Left ventricle myocardium superior (tissue), 1 donor: ENCODE measurements around the gene SLC16A3. TPM values are rescaled to one million over a fixed set of nuclear protein-coding genes. Genes with fewer than 3 reads are reported as not detected.
"Not testable (repeated sequence)": the region's sequence is repeated elsewhere in the genome, so short reads cannot be mapped to it uniquely, and the experiment has no call there.

ENCODE experiments used
- ATAC-seq: fragments of 200-7000 bp; cut with Tn5 transposase; one replicate; pipeline ENCODE4 v1.9.1; 2020; ENCODE audit warnings: mild to moderate bottlenecking, moderate library complexity
- DNase-seq: peaks from one replicate; pipeline ENCODE4 v3.0.0-alpha.2; 2020
- intact Hi-C: fragments of 100-400 bp; cut with micrococcal nuclease; formaldehyde crosslinking; loops from one replicate; pipeline ENCODE4 v1.11.0; 2022
- total RNA-seq: library from RNA; stranded (reverse); fragmentation: NEBNext Ultra II Directional; extraction: Animal tissue kit (Norgen Biotek cat#: 25700); gene quantifications from one replicate; pipeline ENCODE4 v1.2.1, GENCODE V29; 2021
- donor health status: DM: no; HTN: yes; CAD: no; lungs with severe emphysema.

SLC16A3 gene
- total RNA-seq, 1 donor from 2014 or later: 7.8 TPM

DNA sequence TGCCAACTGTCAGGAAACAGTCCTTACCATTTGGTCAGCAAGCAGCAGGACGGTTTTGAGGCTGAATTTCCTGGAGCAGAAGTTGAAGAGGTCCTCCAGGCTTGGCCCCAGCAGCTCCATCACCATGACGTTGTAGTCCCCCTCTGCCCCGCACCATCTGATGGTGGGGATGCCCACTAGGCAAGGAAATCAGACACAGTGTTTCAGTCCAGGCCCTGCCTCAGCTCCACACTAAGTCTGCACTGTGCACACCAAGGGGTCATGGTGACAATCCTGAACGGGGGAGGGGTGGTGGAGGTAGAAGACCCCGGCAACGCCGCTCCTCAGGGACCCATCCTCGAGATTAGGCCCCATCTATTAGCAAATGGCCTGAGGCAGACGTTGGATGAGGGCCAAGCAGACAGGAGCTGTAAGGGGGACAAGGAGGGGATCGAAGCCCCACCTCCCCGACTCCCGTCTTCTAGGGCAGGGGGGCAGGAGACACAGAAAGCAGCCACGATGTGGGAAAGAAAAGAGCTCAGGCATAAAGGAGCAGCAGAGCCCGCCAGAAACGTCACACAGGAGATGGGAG is 26.6 kb downstream of the SLC16A3 start:
- ATAC-seq (no peak), DNase-seq (peak; percentile 31)
- intact Hi-C loops: no loop called here

DNA sequence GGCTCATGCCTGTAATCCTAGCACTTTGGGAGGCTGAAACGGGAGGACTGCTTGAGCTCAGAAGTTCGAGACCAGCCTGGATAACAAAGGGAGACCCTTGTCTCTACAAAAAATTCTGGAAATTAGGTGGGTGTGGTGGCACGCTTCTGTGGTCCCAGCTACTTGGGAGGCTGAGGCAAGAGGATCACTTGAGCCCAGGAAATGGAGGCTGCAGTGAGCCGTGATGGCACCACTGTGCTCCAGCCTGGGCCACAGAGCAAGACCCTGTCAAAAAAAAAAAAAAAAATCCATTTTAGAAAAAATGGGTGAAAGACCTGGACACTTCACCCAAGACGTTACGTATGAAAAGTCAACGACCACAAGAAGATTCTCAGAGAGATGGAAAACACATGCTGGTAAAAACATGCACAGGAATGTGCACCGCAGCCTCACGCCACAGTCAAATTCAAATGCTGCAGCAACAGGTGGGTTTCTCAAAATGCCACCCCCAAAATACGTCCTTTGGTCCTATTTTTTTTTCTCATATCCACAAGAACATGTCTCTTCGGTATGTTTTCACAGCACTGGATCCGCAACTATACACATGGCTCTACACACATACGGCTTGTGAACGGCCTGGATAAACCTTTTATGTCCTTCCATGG is 27.5 kb downstream of the SLC16A3 start:
- intact Hi-C loops: no loop called here
- DNase-seq (no peak), ATAC-seq (no peak)

DNA sequence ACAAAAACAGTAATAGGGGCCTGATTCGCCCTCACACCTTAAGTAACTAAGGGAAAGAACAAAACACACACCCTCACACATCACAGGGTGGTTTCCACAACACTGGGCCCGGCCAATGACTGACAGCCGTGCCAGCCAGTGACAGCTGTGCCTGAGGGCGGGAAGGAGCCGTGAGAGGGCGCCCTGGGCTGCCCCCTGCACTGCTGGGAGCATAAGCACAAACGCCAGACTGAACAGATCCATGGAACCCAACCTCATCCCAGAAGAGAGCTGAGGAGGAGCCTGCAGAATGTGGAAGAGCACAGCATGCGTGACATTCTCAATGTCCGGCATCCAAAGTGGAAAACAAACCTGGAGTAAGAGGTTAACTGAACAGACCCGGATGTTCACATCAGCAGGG is 28.6 kb downstream of the SLC16A3 start:
- intact Hi-C loops: no loop called here
- DNase-seq (peak; percentile 67), ATAC-seq (peak; percentile 77)

DNA sequence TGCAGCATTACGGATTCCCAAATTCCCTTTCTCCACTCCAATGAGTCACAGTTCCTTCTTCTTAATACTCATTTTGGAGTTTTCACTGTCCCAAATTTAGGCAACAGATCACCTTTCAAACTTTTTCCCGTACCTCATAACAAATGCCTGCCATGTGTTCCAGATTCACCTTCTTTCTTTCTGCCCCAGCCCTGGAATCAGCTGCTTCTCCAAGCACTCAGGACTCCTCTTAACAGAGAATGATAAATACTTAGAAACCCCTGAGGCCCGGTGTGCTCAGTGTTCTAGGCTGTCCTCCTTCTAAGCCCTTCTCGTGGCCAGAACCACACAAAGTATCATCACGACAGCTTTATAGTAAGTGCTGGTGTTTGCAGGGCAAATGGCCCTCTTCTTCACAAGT is 29.7 kb downstream of the SLC16A3 start:
- no peak for ATAC-seq
- no peak for DNase-seq
- intact Hi-C loops: no loop called here

DNA sequence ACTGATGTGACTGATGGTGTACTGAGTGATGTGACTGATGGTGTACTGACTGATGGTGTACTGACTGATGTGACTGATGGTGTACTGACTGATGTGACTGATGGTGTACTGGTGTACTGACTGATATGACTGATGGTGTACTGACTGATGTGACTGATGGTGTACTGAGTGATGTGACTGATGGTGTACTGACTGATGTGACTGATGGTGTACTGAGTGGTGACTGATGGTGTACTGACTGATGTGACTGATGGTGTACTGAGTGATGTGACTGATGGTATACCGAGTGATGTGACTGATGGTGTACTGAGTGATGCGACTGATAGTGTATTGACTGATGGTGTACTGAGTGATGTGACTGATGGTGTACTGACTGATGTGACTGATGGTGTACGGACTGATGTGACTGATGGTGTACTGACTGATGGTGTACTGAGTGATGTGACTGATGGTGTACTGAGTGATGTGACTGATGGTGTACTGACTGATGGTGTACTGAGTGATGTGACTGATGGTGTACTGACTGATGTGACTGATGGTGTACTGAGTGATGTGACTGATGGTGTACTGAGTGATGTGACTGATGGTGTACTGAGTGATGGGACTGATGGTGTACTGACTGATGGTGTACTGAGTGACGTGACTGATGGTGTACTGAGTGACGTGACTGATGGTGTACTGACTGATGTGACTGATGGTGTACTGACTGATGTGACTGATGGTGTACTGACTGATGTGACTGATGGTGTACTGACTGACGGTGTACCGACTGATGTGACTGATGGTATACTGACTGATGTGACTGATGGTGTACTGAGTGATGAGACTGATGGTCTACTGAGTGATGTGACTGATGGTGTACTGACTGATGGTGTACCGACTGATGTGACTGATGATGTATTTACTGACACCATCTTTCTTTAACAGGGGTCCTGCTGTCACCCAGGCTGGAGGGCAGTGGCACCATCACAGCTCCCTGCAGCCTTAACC is 31.4 kb downstream of the SLC16A3 start:
- DNase-seq, intact Hi-C loops, ATAC-seq: not testable (repeated sequence)

DNA sequence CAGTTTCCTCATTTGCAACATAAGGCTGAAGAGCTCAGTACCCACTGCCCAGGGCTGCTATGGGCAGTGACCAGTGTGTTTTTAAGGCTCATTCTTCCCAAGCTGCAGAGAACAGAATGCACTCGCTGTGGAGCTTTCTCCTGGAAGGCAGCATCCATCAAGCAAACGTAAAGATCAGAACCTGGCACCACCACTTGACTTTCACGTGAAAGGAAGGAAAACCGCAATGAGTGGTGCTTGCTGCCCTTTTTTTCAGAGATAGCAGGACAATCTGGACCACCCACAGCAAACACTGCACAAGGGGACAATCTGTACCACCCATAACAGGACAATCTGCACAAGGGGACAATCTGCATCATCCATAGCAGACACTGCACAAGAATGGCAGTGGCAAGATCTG is 33.5 kb downstream of the SLC16A3 start:
- ATAC-seq (no peak), DNase-seq (no peak)
- intact Hi-C loops: no loop called here

DNA sequence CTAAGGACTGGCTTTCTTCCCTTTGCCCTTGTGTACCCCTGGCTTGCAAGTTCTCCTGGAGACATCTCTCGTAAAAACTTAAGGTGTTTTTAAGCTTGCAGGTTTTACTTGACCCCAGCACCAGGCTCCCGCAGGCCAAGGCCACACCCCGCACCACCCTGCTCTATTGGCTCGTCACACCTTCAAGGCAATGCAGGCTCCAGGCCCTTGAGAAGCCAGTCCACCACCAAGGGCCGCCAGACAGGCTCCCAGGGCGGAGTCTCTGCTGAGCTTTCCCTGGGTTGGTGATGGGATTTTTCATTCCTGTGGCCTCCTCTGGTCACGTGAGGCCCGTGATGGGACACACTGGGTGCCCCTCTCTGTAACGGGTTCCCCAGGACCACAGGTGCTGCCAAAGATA is 34.8 kb downstream of the SLC16A3 start:
- ATAC-seq (no peak), DNase-seq (no peak)
- intact Hi-C loops: no loop called here

DNA sequence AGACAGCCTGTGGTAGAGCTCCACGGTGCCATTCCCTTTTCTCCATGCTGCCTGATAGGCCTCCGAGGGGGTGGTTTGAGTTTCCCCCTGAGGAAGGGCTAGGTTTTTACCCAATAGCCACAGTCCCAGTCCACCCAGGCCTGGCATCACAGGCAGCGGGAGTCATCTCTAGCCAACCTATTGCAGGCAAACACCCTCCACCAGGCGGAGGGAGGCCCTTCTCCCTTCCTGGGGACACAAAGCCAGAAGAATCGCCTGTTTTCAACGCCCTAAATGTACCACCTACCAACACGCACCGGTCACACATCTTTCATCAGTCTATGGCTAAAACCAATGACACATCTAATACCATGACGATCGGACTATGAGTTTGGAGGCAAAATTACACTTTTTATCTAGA is 37.3 kb downstream of the SLC16A3 start:
- DNase-seq (no peak), ATAC-seq (no peak)
- intact Hi-C loops: no loop called here

DNA sequence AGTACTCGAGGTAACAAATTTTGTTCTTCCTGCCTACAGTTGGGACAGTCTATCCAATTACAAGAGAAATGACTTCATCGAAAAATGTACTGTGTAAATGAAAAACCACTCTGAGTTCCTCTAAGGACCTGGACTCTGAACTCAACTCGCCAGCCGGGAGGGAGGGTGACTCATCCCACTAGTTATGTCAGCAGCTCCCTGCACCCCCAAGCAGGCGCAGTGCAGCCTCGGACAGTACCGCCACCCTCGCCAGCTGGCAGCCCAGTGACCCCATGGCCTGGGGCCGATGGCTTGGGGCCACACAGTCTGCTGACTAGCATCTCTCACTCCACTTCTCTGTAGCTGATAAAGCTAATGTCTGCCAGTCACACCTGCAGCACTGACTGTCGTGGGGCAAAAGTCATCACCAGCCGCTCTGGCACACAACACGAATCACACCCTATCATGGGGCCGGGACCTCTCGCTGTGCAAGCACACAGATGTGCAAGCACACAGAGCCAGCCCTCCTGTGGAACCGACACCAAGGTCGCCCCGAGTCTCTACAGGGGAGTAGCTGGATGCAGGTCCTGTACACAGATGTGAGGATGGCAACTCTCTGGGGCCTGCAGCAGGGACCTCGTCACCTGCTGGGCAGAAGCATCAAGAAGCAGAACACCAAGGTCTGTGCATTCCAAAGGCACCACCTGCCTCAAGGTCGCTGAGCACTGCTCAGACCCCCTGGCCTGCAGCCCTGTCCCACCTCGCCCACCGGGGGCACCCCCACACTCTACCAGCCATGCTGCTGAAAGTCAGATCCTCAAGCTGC is 38.9 kb downstream of the SLC16A3 start:
- ATAC-seq (peak; percentile 95), DNase-seq (peak; percentile 96)
- intact Hi-C loops: no loop called here

DNA sequence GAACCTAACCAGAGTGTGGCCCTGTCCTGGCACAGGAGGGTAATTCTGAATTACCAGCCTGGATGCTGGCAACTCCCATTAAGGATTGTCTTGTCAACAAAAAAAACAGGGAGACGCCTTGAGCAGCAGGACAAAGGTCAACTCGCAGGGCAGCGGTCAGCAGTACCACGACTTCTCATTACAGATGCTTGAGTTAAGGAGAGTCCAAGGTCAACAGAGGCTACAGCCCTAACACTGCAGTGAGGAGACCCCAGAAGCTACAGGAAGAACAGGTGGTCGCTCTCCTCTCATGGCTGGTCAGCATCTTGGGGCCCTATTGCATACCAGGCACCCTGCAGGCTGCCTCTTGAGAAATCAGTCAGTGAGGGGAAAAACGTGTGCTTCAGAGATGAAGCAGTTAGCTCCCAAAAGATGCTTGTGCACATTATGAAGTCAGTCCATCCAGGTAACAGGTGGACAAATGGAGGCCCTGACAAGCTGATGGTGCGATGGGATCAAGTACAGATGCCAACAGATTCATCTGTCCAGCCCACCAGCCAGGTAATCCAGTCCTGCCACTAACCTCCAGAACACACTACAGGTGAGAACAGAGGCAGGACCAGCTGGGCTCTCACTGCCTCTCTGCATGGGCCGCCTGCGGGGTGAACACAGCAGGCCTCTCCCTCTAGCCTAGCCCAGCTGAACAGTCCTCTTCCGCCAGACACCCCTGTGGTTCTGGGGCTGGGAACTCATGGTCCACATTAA is 40.5 kb downstream of the SLC16A3 start:
- ATAC-seq: no peak
- intact Hi-C loops: no loop called here
- no peak for DNase-seq

DNA sequence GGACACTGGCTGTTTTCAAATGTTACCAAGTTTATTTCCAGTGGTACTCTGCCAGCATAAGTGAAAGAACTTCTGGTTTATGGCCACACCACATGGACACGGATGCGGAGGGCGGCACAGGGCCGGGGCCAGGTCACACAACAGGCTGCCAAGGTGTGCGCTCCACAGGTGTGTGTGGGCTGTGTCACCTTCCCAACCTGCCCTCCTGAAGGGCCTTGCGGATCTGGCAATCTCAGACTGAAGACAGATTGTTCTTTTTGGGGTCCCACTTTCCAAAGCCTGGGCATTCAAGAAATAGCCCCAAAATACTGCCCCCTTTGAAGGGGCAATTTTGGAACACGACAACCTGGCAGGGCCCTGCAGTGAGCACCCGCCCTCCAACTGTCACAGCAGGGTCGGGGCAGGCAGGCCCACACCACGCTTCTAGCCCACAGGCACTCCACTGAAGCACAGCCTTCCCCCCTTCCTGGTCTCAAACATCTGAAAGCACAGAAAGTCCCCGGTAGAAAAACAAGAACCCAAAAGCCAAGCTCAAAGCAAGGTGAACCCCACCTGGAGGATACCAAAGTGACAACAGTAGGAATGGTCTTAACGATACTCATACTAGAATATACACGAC is 41.1 kb downstream of the SLC16A3 start:
- intact Hi-C loops: no loop called here
- DNase-seq (no peak), ATAC-seq (no peak)

DNA sequence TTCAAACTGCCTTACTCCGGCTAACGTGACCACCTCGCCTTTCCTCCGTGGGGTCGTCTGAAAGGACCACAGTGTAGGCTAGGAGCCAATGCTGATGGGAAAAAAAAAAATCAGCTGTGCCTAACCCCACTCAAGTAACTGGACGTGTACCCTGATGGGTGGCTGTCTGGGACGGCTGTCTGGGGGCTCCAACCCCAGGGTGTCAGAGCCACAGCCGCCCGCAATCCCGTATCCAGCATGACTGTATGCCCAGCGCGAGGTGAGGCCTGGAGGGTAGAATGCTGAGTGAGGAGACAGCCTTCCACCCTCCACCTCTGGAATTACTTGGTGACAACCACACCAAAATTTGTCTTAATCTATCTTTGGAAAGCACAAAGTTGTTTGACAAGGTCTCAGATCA is 41.8 kb downstream of the SLC16A3 start:
- DNase-seq (no peak), ATAC-seq (no peak)
- intact Hi-C loops: no loop called here

DNA sequence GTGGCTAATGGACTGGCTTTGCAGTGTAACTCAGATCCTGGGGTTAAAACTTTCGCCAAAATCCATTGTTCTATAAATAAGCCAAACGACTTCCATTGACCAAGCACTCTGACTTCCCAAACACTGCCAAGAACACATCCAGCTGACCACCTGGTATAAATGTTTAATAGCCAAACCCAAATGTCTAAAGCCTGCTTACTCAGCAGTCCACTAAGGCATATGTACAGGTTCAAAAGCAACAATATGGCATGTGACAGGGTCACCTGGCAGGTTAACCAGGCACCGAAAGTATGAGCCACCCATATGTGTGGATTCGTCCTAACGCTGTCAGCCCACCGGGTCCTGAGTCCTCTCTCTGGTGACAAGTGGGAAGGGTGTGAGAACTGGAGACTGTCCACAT is 42.6 kb downstream of the SLC16A3 start:
- ATAC-seq: no peak
- intact Hi-C loops: no loop called here
- DNase-seq: no peak

DNA sequence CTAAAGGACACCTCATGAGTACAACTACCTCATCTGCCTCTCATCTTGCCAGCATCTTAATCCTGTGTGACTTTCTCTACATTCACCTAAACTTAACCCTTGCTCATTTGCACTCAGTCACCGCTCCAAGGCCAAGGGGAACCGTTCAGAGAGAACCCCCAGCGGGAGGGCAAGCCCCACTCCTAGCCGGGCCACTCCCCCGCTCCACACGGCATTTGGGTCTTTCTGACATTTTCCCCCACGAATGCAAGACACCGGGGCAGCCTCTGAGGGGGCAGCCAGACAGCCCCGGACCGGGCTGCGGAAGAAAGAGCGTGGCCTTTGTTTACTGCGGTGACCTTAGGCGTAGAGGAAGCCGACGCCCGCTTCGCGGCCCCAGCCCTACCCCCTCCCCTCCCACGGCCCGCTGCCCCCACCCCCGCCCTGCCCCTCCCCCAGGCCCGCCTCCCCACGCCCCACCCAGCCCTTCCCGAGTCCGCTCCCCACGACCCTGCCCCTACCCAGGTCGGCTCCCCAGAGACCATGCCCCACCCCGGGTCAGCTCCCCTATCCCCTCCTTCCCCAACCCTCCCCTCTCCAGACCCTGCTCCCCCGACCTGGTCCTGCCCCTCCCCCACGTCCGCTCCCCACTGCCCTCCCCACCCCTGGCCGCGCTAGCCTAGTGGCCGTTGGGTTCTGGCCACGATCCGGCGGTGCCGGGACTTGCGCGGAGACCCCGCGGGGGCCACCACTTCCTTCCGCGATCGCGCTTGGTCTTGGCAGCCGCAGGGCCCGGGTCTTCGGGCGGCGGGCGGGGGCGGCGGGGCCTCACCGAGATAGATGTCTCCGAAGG is 43.9 kb downstream of the SLC16A3 start:
- intact Hi-C loops: no loop called here
- ATAC-seq (peak; percentile 48), DNase-seq (peak; percentile 62)

DNA sequence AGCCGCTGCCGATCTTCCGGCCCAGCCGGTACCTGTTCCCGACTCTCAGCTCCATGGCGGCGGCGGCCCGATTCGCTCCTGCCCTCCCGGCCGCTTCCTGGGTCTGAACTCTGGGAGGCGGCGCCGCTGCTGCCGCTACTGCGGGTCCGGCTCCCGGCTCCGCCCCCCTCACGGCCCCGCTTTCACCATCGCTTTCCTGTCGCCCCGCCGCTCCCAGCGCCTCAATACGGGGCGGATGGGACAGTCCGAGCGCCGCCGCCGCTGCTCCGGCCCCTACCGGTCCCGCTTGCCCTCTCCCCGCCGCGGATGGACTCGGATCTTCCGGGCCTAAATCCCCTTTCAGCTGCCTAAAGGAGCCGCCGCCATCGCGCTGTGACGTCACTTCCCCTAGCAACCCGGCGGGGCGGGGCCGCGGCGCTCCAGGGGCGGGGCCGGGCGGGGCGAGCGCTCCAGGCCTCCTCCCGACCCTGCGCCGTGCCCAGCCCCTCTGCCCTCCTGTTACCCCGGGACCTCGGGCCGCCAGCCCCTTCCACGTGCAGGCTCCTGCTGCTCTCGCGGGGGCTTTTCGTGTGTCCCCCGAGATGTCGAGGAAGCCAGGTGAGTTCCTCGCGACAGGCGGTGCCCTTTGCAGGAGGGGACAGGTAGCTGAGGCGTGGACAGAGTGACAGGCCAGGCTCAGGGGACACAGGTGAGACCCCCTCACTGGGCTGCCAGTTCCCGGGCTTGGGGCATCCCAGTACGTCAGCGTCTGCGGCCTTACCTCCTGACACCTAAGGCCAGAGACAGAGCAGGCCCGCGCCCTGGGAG is 44.7 kb downstream of the SLC16A3 start, which contains the start of gene CSNK1D:
Gene CSNK1D, minus strand, starts transcription at position 374 of the 807 bp plus-strand sequence. Its CDS starts 319 bp downstream, at position 55.
- ATAC-seq (peak; percentile 94), DNase-seq (peak; percentile 97)
- intact Hi-C loops: no loop called here
